Neural progenitor cell (in vitro differentiated cells): Measurements from ENCODE around the gene RDH11. TPM values are rescaled to one million over a fixed set of nuclear protein-coding genes. Genes with fewer than 3 reads are reported as not detected.

Experiments
- DNase-seq: peaks from one replicate; pipeline ENCODE4 v3.0.0-alpha.2; 2016; ENCODE audit warnings: low spot score
- H2AFZ ChIP-seq: fragments of 200-600 bp; sonication (generic); replicated peaks from 2 replicates; pipeline ENCODE4 v1.6.1; 2016; ENCODE audit warnings: antibody characterized with exemption
- H3F3A ChIP-seq: fragments of 200-600 bp; sonication (generic); 2 replicates; pipeline ENCODE4 v1.6.1; 2016; ENCODE audit warnings: antibody characterized with exemption, low read depth
- H3K27ac ChIP-seq: fragments of 200-600 bp; sonication (generic); 2 replicates; pipeline ENCODE4 v1.5.1; 2016; ENCODE audit warnings: mild to moderate bottlenecking
- H3K27me3 ChIP-seq: fragments of 200-600 bp; sonication (generic); 2 replicates; pipeline ENCODE4 v1.6.1; 2016; ENCODE audit warnings: mild to moderate bottlenecking, moderate library complexity
- H3K36me3 ChIP-seq: fragments of 200-600 bp; sonication (generic); 2 replicates; pipeline ENCODE4 v1.5.1; 2016
- H3K4me1 ChIP-seq: fragments of 200-600 bp; sonication (generic); 2 replicates; pipeline ENCODE4 v1.6.1; 2016; ENCODE audit warnings: mixed run types
- H3K4me2 ChIP-seq: fragments of 200-600 bp; sonication (generic); 2 replicates; pipeline ENCODE4 v1.6.1; 2016
- H3K4me3 ChIP-seq: fragments of 200-600 bp; sonication (generic); 2 replicates; pipeline ENCODE4 v1.5.1; 2016
- H3K79me2 ChIP-seq: fragments of 200-600 bp; sonication (generic); 2 replicates; pipeline ENCODE4 v1.6.1; 2016; ENCODE audit warnings: low read depth
- H3K9ac ChIP-seq: fragments of 200-600 bp; sonication (generic); 2 replicates; pipeline ENCODE4 v1.6.1; 2016
- H3K9me3 ChIP-seq: fragments of 200-600 bp; sonication (generic); 2 replicates; pipeline ENCODE4 v1.5.1; 2016; ENCODE audit warnings: low read depth
- H4K20me1 ChIP-seq: fragments of 200-600 bp; sonication (generic); 2 replicates; pipeline ENCODE4 v1.6.1; 2016; ENCODE audit warnings: low read depth
- H3K27ac Mint-ChIP-seq: 3 replicates; pipeline ENCODE4 v1.8.0; 2021; ENCODE audit warnings: mixed read lengths
- H3K27me3 Mint-ChIP-seq: 2 replicates; pipeline ENCODE4 v1.8.0; 2022; ENCODE audit warnings: low read depth, mild to moderate bottlenecking, inconsistent platforms, moderate library complexity, mixed read lengths; ENCODE audit not compliant: insufficient read depth
- H3K36me3 Mint-ChIP-seq: 3 replicates; pipeline ENCODE4 v1.8.0; 2021; ENCODE audit warnings: mixed read lengths
- H3K4me1 Mint-ChIP-seq: 3 replicates; pipeline ENCODE4 v1.8.0; 2021; ENCODE audit warnings: mixed read lengths
- H3K4me3 Mint-ChIP-seq: 3 replicates; pipeline ENCODE4 v1.8.0; 2021; ENCODE audit warnings: mild to moderate bottlenecking, moderate library complexity, mixed read lengths
- H3K9me3 Mint-ChIP-seq: 3 replicates; pipeline ENCODE4 v1.8.0; 2020; ENCODE audit warnings: mixed read lengths
- EZH2 ChIP-seq: fragments of 200-600 bp; sonication (generic); IDR thresholded peaks from 2 replicates; pipeline ENCODE4 v1.6.1; 2017; ENCODE audit warnings: antibody characterized with exemption, mild to moderate bottlenecking, moderate library complexity
- EZH2phosphoT487 ChIP-seq: fragments of 200-600 bp; sonication (generic); IDR thresholded peaks from 2 replicates; pipeline ENCODE4 v1.6.1; 2017; ENCODE audit warnings: antibody characterized with exemption
- total RNA-seq: library from RNA; depleted of rRNA; stranded (reverse); fragments of >200 nt; gene quantifications from 2 replicates; pipeline ENCODE4 v1.2.3, GENCODE V29; 2015; ENCODE audit warnings: low replicate concordance
- TF ChIP-seq, protein P1 (sequence below): fragments of 200-600 bp; sonication (generic); IDR thresholded peaks from 2 replicates; pipeline ENCODE4 v1.5.1; 2017; ENCODE audit warnings: antibody characterized with exemption, mild to moderate bottlenecking

RDH11 gene
- total RNA-seq, 1 donor from 2014 or later: 90.6 TPM

- H3K4me1 Mint-ChIP-seq: peaks cover 11% of the 10 kb centered on the region
- peaks cover 10% of the 10 kb centered on the region for H3F3A ChIP-seq
- no peaks in the 10 kb centered on the region for H3K9me3 Mint-ChIP-seq
- H3K4me3 ChIP-seq: no peak overlapping the region
- H3K4me2 ChIP-seq: no peak overlapping the region
- no peak overlapping the region for H3K27ac Mint-ChIP-seq
- no peaks in the 10 kb centered on the region for H4K20me1 ChIP-seq
- no peaks in the 10 kb centered on the region for H3K79me2 ChIP-seq
- peaks cover 14% of the 10 kb centered on the region for H3K4me1 ChIP-seq
- H3K27me3 Mint-ChIP-seq: peaks cover 6% of the 10 kb centered on the region
- H3K27me3 ChIP-seq: no peaks in the 10 kb centered on the region
- no peak overlapping the region for H2AFZ ChIP-seq
- H3K36me3 ChIP-seq: no peaks in the 10 kb centered on the region
- H3K4me3 Mint-ChIP-seq: no peak overlapping the region
- DNase-seq: peak; percentile 8
- no peaks in the 10 kb centered on the region for H3K9me3 ChIP-seq
- no peak for TF ChIP-seq EZH2phosphoT487
- TF ChIP-seq EZH2: no peak
- TF ChIP-seq, protein P1, sequence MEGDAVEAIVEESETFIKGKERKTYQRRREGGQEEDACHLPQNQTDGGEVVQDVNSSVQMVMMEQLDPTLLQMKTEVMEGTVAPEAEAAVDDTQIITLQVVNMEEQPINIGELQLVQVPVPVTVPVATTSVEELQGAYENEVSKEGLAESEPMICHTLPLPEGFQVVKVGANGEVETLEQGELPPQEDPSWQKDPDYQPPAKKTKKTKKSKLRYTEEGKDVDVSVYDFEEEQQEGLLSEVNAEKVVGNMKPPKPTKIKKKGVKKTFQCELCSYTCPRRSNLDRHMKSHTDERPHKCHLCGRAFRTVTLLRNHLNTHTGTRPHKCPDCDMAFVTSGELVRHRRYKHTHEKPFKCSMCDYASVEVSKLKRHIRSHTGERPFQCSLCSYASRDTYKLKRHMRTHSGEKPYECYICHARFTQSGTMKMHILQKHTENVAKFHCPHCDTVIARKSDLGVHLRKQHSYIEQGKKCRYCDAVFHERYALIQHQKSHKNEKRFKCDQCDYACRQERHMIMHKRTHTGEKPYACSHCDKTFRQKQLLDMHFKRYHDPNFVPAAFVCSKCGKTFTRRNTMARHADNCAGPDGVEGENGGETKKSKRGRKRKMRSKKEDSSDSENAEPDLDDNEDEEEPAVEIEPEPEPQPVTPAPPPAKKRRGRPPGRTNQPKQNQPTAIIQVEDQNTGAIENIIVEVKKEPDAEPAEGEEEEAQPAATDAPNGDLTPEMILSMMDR: no peak
- no peaks in the 10 kb centered on the region for H3K36me3 Mint-ChIP-seq
- no peak overlapping the region for H3K9ac ChIP-seq
- H3K27ac ChIP-seq: no peak overlapping the region
Observed at GRCh38 chr14:67733616-67734015, 38.1 kb upstream of the RDH11 start.

- Mint-ChIP-seq H3K27ac (peak overlapping the region; percentile 40), H3K9me3 (no peaks in the 10 kb centered on the region)
- H2AFZ ChIP-seq: peak overlapping the region; percentile 99
Observed at GRCh38 chr14:67729072-67729885, 33.7 kb upstream of the RDH11 start.

GRCh38 chr14:67728258-67728657, 32.7 kb upstream of the RDH11 start:
- Histone ChIP-seq H3K36me3 (no peaks in the 10 kb centered on the region), H3K9me3 (no peaks in the 10 kb centered on the region), H3K4me2 (no peak overlapping the region), H4K20me1 (no peaks in the 10 kb centered on the region), H3K27me3 (no peaks in the 10 kb centered on the region), H3K9ac (no peak overlapping the region), H3K79me2 (no peaks in the 10 kb centered on the region), H3F3A (peaks cover 10% of the 10 kb centered on the region), H3K27ac (no peak overlapping the region), H3K4me3 (no peak overlapping the region), H3K4me1 (peaks cover 15% of the 10 kb centered on the region), H2AFZ (no peak overlapping the region)
- Mint-ChIP-seq H3K27ac (no peak overlapping the region), H3K9me3 (no peaks in the 10 kb centered on the region), H3K4me3 (no peak overlapping the region), H3K4me1 (peaks cover 13% of the 10 kb centered on the region), H3K27me3 (peaks cover 2% of the 10 kb centered on the region), H3K36me3 (no peaks in the 10 kb centered on the region)
- no peak for DNase-seq
- TF ChIP-seq, protein P1: no peak
- TF ChIP-seq EZH2phosphoT487 (no peak), EZH2 (no peak)

More at GRCh38 chr14:67729072-67729885, 33.7 kb upstream of the RDH11 start:
- no peak for TF ChIP-seq EZH2phosphoT487
- TF ChIP-seq, protein P1: no peak
- no peak for TF ChIP-seq EZH2
- peaks cover 10% of the 10 kb centered on the region for H3F3A ChIP-seq
- Mint-ChIP-seq H3K36me3 (no peaks in the 10 kb centered on the region), H3K4me3 (no peak overlapping the region), H3K4me1 (peaks cover 13% of the 10 kb centered on the region), H3K27me3 (peaks cover 2% of the 10 kb centered on the region)
- peak; percentile 71 for DNase-seq
- H3K27ac ChIP-seq: no peak overlapping the region
- peak overlapping the region; percentile 70 for H3K4me2 ChIP-seq
- H3K36me3 ChIP-seq: no peaks in the 10 kb centered on the region
- peak overlapping the region; percentile 18 for H3K4me3 ChIP-seq
- no peaks in the 10 kb centered on the region for H3K79me2 ChIP-seq
- no peaks in the 10 kb centered on the region for H3K9me3 ChIP-seq
- H3K27me3 ChIP-seq: no peaks in the 10 kb centered on the region
- H3K9ac ChIP-seq: no peak overlapping the region
- H4K20me1 ChIP-seq: no peaks in the 10 kb centered on the region
- H3K4me1 ChIP-seq: peaks cover 15% of the 10 kb centered on the region
